Activated CD8-positive, alpha-beta T cell treated with anti-CD3 and anti-CD28 coated beads for 36 hours (primary cell): ENCODE data around the gene NYAP2. TPM values are rescaled to one million over a fixed set of nuclear protein-coding genes. Genes with fewer than 3 reads are reported as not detected.

ENCODE experiments used
- ATAC-seq: fragments of 200-7000 bp; cut with Tn5 transposase; one replicate; pipeline ENCODE4 v1.10.0; 2021; ENCODE audit warnings: mild to moderate bottlenecking, moderate library complexity
- CTCF ChIA-PET: fragments of 350-600 bp; sonication (Branson Sonifier 250); formaldehyde crosslinking; loops from one replicate; lab custom pipeline; 2021; ENCODE audit warnings: antibody characterized with exemption; lab: Charles Lee
- POLR2A ChIA-PET: fragments of 350-600 bp; sonication (Branson Sonifier 250); formaldehyde crosslinking; loops from one replicate; lab custom pipeline; 2021; ENCODE audit warnings: antibody characterized with exemption; lab: Charles Lee
- DNase-seq: peaks from one replicate; pipeline ENCODE4 v3.0.0-alpha.2; 2020
- H3K27ac Mint-ChIP-seq: one replicate; pipeline ENCODE4 v1.8.0; 2021; ENCODE audit warnings: mild to moderate bottlenecking, mixed read lengths
- H3K27me3 Mint-ChIP-seq: one replicate; pipeline ENCODE4 v1.8.0; 2021; ENCODE audit warnings: mixed read lengths
- H3K36me3 Mint-ChIP-seq: one replicate; pipeline ENCODE4 v1.8.0; 2021; ENCODE audit warnings: low read depth, mixed read lengths
- H3K4me1 Mint-ChIP-seq: one replicate; pipeline ENCODE4 v1.8.0; 2021; ENCODE audit warnings: low read depth, mixed read lengths
- H3K4me3 Mint-ChIP-seq: one replicate; pipeline ENCODE4 v1.8.0; 2021; ENCODE audit warnings: mild to moderate bottlenecking, moderate library complexity, mixed read lengths
- H3K9me3 Mint-ChIP-seq: one replicate; pipeline ENCODE4 v1.8.0; 2021; ENCODE audit warnings: mixed read lengths
- intact Hi-C: fragments of 100-400 bp; cut with micrococcal nuclease; formaldehyde crosslinking; loops from one replicate; pipeline ENCODE4 v1.10.0; 2022
- total RNA-seq, 2 experiments: library from RNA; stranded (reverse); gene quantifications; one replicate each; pipeline ENCODE4 v1.2.3, GENCODE V29; 2021
- TF ChIP-seq, protein P1 (sequence below): fragments of 200-600 bp; IDR thresholded peaks from one replicate; pipeline ENCODE4 v1.8.0; 2022; ENCODE audit warnings: antibody characterized with exemption, mild to moderate bottlenecking

The NYAP2 gene
- total RNA-seq, 2 experiments from 2014 or later, result not detected

DNA sequence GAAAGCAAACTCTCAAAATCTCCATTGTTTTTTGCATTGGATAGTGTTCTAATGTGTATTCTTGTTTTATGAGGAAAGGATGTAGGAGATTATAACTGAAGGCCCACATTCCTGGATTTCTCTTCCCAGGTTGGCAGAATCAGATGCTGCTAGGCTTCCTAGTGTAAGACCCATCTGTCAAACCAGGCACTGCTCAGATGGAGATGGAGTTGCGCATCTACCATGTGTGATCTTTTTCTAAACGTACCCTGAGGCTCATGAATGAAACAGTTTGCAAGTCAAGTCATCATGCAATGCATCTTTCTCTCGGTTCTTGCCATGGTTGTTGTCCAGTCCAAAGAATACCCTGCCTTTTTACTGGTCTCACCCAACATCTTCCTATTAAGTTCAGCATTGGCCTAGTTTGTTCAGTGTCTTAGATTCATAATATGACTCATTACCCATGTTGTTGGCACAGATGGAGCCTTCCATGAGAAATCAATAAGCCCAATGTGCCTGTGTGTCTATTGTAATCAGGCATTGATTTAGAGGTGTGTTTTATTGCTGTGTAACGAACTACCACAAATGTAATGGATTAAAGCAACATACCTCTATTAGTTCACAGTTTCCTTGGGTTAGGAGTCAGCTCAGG is 127.4 kb downstream of the NYAP2 start:
- H3K4me3 Mint-ChIP-seq, result no peak overlapping the region
- H3K9me3 Mint-ChIP-seq, result no peaks in the 10 kb centered on the region
- POLR2A ChIA-PET, result no interaction called here
- TF ChIP-seq, protein P1, sequence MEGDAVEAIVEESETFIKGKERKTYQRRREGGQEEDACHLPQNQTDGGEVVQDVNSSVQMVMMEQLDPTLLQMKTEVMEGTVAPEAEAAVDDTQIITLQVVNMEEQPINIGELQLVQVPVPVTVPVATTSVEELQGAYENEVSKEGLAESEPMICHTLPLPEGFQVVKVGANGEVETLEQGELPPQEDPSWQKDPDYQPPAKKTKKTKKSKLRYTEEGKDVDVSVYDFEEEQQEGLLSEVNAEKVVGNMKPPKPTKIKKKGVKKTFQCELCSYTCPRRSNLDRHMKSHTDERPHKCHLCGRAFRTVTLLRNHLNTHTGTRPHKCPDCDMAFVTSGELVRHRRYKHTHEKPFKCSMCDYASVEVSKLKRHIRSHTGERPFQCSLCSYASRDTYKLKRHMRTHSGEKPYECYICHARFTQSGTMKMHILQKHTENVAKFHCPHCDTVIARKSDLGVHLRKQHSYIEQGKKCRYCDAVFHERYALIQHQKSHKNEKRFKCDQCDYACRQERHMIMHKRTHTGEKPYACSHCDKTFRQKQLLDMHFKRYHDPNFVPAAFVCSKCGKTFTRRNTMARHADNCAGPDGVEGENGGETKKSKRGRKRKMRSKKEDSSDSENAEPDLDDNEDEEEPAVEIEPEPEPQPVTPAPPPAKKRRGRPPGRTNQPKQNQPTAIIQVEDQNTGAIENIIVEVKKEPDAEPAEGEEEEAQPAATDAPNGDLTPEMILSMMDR, result no peak
- H3K4me1 Mint-ChIP-seq, result no peaks in the 10 kb centered on the region
- H3K36me3 Mint-ChIP-seq, result no peaks in the 10 kb centered on the region
- DNase-seq (no peak), ATAC-seq (no peak)
- intact Hi-C loops, result no loop called here
- H3K27ac Mint-ChIP-seq, result no peak overlapping the region
- H3K27me3 Mint-ChIP-seq, result peaks cover 16% of the 10 kb centered on the region
- CTCF ChIA-PET, result no interaction called here

DNA sequence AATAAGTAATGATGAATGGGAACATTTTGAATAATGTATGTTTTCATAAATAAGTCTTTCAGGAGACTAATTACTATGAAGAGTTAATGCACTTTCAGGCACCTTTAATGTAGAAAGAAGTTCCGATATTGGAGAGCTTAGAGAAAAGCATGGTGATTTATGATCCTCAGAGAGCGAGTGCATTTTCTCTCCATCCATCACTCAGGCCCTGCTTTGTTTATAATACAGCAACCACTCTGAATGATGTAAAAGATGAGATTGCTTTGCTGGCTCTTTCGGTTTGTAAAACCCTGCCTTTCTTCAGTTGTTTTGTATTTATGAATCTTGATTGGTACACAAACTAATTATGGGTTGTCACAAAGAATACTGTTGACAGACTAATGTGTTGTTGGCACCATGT is 132.0 kb downstream of the NYAP2 start:
- ChIA-PET CTCF (no interaction called here), POLR2A (no interaction called here)
- ATAC-seq, result no peak
- no peak overlapping the region for H3K4me3 Mint-ChIP-seq
- TF ChIP-seq, protein P1, result no peak
- no peak overlapping the region for H3K27ac Mint-ChIP-seq
- peaks cover 9% of the 10 kb centered on the region for H3K27me3 Mint-ChIP-seq
- intact Hi-C loops, result no loop called here
- no peaks in the 10 kb centered on the region for H3K4me1 Mint-ChIP-seq
- H3K9me3 Mint-ChIP-seq, result no peaks in the 10 kb centered on the region
- no peak for DNase-seq
- H3K36me3 Mint-ChIP-seq, result no peaks in the 10 kb centered on the region

DNA sequence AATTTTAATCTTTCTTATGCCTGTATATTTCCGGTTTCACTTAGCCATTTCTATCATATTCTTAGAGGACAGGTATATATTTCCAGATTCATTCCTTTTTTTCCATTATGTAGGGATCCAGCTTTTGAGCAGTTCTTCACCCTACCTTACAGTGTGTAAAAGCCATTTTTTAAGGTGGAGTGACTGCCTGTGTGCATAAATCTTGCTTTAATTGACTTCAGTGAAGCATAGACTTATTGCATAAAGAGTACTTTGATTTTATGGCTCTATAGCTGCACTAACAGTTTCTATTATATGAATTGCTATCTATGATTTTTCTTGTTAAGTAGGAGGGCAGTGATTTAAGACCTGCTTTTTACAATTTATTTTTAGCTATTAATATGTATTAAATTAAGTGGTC is 132.6 kb downstream of the NYAP2 start:
- CTCF ChIA-PET, result no interaction called here
- no peaks in the 10 kb centered on the region for H3K9me3 Mint-ChIP-seq
- POLR2A ChIA-PET, result no interaction called here
- H3K27me3 Mint-ChIP-seq, result peaks cover 9% of the 10 kb centered on the region
- no peaks in the 10 kb centered on the region for H3K4me1 Mint-ChIP-seq
- TF ChIP-seq, protein P1, result no peak
- no peak overlapping the region for H3K27ac Mint-ChIP-seq
- H3K36me3 Mint-ChIP-seq, result no peaks in the 10 kb centered on the region
- DNase-seq, result no peak
- ATAC-seq, result no peak
- intact Hi-C loops, result no loop called here
- no peak overlapping the region for H3K4me3 Mint-ChIP-seq

DNA sequence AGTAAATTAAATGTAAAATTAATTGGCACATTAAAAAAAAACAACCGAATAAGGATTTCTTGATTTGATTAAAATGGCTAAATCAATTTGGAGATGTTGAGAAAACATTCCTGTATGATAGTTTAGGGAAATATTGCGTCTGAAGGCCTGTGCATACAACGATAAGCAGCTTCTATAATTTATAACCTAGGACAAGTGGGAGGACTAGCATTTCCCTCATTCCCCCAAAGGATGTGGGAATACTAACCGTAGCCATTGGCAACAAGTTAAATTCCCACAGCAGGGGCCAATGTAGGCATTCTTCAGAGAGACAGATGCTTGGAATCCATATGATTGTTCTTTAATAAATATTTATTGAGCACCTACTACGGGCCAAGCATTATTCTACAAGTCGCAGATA is 134.5 kb downstream of the NYAP2 start:
- H3K9me3 Mint-ChIP-seq, result no peaks in the 10 kb centered on the region
- H3K36me3 Mint-ChIP-seq, result no peaks in the 10 kb centered on the region
- TF ChIP-seq, protein P1, result no peak
- no peaks in the 10 kb centered on the region for H3K4me1 Mint-ChIP-seq
- CTCF ChIA-PET, result interaction anchor here (0.7 kb wide), 1 partner anchor 131 kb away, joined by 3 read pairs; no protein-coding TSS in a partner anchor
- no peak for ATAC-seq
- POLR2A ChIA-PET, result no interaction called here
- H3K4me3 Mint-ChIP-seq, result no peak overlapping the region
- H3K27me3 Mint-ChIP-seq, result peaks cover 9% of the 10 kb centered on the region
- DNase-seq, result no peak
- intact Hi-C loops, result no loop called here
- no peak overlapping the region for H3K27ac Mint-ChIP-seq

DNA sequence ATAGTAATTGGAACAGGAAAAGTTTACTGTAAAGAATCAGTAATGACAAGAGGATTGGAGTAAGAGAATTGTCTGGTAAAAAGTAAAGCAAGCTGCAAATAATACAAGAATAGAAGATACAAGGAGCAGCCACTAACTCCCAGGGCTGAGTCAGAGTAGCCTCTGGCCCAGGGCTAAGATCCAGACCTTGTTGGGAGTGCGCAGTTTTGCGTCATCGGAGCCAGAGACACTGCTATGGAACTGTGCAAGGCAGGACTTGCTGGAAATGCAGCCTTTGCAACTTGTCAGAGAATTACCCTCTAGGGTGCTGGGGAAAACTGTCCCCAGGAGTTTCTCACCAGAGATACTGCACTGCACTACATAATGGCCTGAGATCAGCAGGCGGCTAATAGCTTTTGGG is 135.2 kb downstream of the NYAP2 start:
- intact Hi-C loops, result no loop called here
- no peaks in the 10 kb centered on the region for H3K9me3 Mint-ChIP-seq

More for the DNA sequence above, 135.2 kb downstream of the NYAP2 start:
- Mint-ChIP-seq H3K27me3 (peaks cover 9% of the 10 kb centered on the region), H3K4me3 (no peak overlapping the region), H3K4me1 (no peaks in the 10 kb centered on the region), H3K36me3 (no peaks in the 10 kb centered on the region), H3K27ac (no peak overlapping the region)
- no peak for DNase-seq
- no peak for ATAC-seq
- CTCF ChIA-PET, result no interaction called here
- TF ChIP-seq, protein P1, result no peak
- POLR2A ChIA-PET, result no interaction called here
